Ishikawa (cell line): Measurements from ENCODE around the gene FOS.
A peak's percentile ranks its signal among the peaks of the same experiment; 100 is the strongest.

ENCODE experiments used
- CEBPB ChIP-seq: IDR thresholded peaks from 2 replicates; pipeline ENCODE4 v1.6.1; 2012
- CREB1 ChIP-seq: IDR thresholded peaks from 2 replicates; pipeline ENCODE4 v1.6.1; 2012; ENCODE audit warnings: low read depth
- EGR1 ChIP-seq: IDR thresholded peaks from 2 replicates; pipeline ENCODE4 v1.6.1; 2012
- EP300 ChIP-seq: IDR thresholded peaks from 2 replicates; pipeline ENCODE4 v1.6.1; 2012; ENCODE audit warnings: borderline replicate concordance
- FOXM1 ChIP-seq: IDR thresholded peaks from 2 replicates; pipeline ENCODE4 v1.6.1; 2012; ENCODE audit warnings: low read depth, borderline replicate concordance
- MAX ChIP-seq: IDR thresholded peaks from 2 replicates; pipeline ENCODE4 v1.6.1; 2012
- NFIC ChIP-seq: IDR thresholded peaks from 2 replicates; pipeline ENCODE4 v1.6.1; 2012
- RAD21 ChIP-seq: IDR thresholded peaks from 2 replicates; pipeline ENCODE4 v1.6.1; 2012; ENCODE audit warnings: low read depth
- REST ChIP-seq: IDR thresholded peaks from 2 replicates; pipeline ENCODE4 v1.6.1; 2012; ENCODE audit warnings: low read depth, mild to moderate bottlenecking
- TAF1 ChIP-seq: IDR thresholded peaks from 2 replicates; pipeline ENCODE4 v1.6.1; 2012; ENCODE audit warnings: low read depth, mild to moderate bottlenecking
- TCF12 ChIP-seq: IDR thresholded peaks from 2 replicates; pipeline ENCODE4 v1.6.1; 2012; ENCODE audit warnings: low read depth
- TEAD4 ChIP-seq: IDR thresholded peaks from 2 replicates; pipeline ENCODE4 v1.6.1; 2012
- USF1 ChIP-seq: IDR thresholded peaks from 2 replicates; pipeline ENCODE4 v1.6.1; 2012
- YY1 ChIP-seq: IDR thresholded peaks from 2 replicates; pipeline ENCODE4 v1.6.1; 2012; ENCODE audit warnings: low read depth
- ZBTB7A ChIP-seq: IDR thresholded peaks from 2 replicates; pipeline ENCODE4 v1.6.1; 2012; ENCODE audit warnings: low read depth

The FOS gene

GRCh38 chr14:75254901-75255584 lies 23.6 kb upstream of the FOS start:
- TF ChIP-seq MAX (no peak), REST (peak; percentile 67)

GRCh38 chr14:75258079-75258802 lies 20.4 kb upstream of the FOS start:
- TF ChIP-seq YY1 (no peak), EP300 (no peak), CEBPB (no peak), REST (no peak), CREB1 (no peak)

DNA sequence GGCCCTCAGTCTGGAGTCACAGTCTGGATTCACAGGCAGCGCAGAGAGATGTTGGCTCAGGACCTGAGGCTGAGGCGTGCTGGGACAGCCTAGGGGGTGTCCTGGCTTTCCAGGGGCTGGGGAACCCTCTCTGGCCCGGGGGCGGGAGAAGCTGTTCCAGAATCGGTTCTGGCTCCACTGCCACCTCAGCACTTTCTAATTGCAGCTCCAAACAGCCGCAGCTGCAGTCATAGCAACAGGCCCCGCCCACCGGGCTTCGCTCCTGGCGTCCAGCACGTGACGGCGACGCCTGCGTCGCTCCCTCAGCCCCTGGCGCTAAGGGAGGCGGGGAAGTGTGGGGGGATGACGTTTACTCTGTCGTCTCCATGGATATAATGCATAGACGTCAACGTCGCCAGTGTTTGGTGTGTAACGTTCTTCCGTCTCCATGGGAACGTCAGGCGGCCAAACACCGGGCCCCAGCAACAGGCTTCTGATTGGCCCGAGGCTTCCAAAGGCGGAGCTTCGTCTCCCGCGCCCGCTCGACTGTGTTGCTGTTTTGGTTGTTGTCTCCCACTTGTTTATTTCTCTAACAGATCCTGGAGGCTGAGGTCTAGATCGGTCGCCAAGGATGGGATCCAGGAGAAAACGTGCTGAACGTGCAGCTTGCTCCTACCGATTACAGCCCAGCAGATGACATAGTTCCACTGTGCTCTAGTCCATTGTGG lies 19.7 kb upstream of the FOS start:
- TF ChIP-seq YY1 (0 out of 2 replicates have a peak, but pooled peaks have one; percentile 14), TCF12 (peak; percentile 69; the same call in 1 of the 2 replicates), MAX (peak; percentile 95), ZBTB7A (no peak), EGR1 (peak; percentile 61; the same call in 1 of the 2 replicates), RAD21 (0 out of 2 replicates have a peak, but pooled peaks have one; percentile 0), EP300 (peak; percentile 66; the same call in 1 of the 2 replicates), REST (no peak), FOXM1 (no peak), TAF1 (peak; percentile 59; the same call in 1 of the 2 replicates), TEAD4 (no peak), CREB1 (peak; percentile 90), NFIC (0 out of 2 replicates have a peak, but pooled peaks have one; percentile 16), USF1 (peak; percentile 99), CEBPB (no peak)

DNA sequence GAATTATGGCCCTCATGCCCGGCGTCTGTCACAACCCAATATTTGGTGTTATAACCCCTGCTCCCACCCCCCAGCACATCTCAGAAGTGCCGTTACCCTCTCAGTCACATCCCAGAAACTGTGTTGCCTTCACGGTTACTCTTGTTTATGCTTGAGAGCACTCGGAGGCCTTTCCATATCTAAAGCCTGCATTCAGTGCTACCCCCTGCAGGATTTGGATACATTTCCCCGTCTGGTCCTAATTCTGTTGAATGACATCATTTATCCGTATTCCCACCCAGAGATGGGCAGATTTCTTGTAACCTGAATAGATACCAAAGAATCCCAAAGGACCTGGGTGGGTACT lies 19.1 kb upstream of the FOS start:
- TF ChIP-seq NFIC (no peak), TCF12 (no peak), MAX (no peak), REST (no peak), EP300 (no peak), CEBPB (no peak), EGR1 (no peak), FOXM1 (no peak), RAD21 (no peak), YY1 (no peak), ZBTB7A (no peak)
